HG02571 (cell line): Measurements from ENCODE around the gene MRPL34.

Experiments used
- ATAC-seq: cut with Tn5 transposase; IDR thresholded peaks from one replicate; pipeline ENCODE4 v1.9.1; 2021; ENCODE audit warnings: mild to moderate bottlenecking, moderate library complexity; ENCODE audit not compliant: unreplicated experiment

The MRPL34 gene

DNA sequence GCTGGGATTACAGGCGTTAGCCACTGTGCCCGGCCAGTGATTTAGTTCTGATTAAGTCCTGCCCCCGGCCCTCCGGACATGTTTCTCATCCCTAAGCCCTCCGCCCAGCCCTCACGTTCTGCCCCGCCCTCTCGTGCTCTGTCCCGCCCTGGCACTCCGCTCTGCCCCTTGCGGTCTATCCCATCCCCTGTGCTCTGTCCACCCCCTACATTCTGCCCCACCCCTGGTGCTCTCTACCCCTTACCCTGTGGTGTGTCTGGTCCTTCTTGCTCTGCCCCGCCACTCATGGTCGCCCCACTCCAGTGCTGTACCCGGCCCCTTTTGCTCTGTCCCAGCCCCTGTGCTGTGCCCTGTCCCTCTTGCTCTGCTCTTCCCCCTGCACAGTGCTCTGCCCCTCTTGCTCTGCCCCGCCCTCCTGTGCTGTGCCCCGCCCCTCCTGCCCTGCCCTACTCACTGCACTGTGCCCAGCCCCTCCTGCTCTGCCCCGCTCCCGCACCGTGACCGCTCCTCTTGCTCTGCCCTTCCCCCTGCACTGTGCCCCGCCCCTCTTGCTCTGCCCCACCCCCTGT is 34.7 kb downstream of the MRPL34 start:
- ATAC-seq = no peak

DNA sequence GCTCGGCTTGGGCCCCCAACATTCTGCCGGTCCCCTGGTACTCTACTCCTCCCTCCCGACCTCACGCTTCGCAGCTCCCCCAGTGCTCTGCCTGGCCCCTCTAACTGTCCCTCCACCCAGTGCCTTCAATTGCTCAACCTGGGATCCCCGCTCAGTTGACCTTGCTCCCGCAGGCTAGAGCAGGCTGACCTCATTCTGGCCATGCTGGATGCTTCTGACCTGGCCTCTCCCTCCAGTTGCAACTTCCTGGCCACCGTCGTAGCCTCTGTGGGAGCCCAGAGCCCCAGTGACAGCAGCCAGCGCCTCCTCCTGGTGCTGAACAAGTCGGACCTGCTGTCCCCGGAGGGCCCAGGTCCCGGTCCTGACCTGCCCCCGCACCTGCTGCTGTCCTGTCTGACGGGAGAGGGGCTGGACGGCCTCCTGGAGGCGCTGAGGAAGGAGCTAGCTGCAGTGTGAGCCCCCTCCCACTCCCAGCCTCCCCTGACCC is 35.2 kb downstream of the MRPL34 start:
- ATAC-seq = no peak

DNA sequence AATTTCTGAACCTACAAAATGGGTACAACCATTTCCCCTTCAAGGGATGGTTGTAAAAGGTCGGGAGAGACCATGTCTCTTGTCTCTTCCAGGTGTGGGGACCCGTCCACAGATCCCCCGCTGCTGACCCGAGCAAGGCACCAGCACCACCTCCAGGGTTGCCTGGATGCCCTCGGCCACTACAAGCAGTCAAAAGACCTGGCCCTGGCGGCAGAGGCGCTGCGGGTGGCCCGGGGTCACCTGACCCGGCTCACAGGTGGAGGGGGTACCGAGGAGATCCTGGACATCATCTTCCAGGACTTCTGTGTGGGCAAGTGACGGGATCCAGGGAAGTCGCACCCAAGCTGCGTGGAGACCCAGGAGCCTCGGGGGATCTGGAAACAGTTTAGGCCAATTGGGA is 35.7 kb downstream of the MRPL34 start:
- no peak for ATAC-seq

DNA sequence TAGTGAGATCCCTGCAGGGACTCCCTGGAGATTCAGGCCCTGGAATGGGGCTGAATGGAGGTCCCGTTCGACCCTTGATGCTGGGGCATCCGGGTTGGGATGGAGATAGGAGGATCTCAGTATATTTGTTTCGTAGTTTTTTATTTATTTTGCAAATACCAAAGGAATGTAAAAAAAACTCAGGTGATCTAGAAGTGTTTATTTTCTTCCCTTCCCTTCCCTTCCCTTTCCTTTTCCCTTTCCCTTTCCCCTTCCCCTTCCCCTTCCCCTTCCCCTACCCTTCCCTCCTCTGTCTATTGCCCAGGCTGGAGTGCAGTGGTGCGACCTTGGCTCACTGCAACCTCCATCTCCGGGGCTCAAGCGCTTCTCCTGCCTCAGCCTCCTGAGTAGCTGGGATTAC is 36.2 kb downstream of the MRPL34 start:
- ATAC-seq = no peak

DNA sequence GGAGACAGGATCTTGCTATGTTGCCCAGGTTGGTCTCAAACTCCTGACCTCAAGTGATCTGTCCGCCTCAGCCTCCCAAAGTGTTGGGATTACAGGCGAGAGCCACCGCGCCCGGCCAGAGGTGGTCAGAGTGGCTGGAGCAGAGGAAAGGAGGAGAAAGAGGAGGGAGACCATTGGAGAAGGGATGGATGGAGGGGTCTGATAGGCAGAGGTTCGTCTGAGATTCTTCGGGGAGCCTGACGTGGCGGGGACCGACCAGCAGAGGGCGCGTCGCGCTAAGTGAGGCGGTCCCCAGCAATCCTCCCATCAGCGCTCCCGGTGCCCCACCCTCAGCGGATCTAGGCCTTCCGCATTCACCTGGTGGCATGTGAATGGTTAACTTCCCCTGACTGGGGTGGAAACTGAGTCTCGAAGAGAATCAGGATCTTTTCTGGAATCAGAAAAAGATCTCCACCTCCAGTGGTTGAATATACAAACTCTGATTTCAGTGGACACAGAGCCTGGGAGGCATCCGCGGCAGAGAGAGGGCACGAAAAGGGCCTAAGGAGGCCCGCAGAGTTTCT is 40.5 kb downstream of the MRPL34 start:
- ATAC-seq = no peak

DNA sequence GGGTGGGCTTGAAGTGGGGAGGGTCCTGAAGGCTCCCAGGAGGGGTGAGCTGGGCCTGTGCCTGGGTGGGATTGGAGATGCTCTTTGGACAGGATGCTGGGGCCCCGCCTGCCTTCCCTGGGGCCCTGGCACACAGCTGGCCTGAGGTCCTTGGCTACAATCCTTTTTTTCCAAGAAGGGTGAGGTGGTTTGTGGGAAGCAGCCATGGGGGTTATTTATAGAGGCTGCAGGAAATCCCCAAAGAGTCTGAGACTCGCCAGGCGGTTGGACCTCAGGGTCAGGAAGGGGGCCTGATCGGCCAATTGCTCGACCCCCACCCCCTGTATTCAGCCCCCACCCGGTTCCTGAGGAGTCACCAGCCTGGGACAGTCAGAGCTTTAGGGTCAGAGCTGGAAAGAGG is 41.7 kb downstream of the MRPL34 start:
- no peak for ATAC-seq

DNA sequence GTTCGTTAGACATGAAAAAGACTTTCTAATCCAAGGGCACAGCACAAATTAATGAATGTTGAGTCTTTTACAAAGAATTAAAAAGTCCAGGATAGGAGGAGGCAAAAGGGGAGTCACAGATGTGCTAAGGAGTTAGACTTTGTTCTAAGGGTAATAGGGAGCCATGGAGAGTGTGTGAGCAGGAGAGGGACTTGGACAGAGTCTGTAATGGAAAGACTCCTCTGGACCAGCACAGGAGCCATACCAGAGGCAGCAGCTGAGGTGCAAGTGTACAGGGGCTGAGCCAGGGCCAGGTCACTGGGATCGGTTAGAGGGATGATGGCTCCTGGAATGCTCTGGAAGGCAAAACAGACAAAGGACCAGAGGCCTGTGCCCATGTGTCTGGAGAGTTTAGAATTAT is 42.2 kb downstream of the MRPL34 start:
- ATAC-seq = no peak

DNA sequence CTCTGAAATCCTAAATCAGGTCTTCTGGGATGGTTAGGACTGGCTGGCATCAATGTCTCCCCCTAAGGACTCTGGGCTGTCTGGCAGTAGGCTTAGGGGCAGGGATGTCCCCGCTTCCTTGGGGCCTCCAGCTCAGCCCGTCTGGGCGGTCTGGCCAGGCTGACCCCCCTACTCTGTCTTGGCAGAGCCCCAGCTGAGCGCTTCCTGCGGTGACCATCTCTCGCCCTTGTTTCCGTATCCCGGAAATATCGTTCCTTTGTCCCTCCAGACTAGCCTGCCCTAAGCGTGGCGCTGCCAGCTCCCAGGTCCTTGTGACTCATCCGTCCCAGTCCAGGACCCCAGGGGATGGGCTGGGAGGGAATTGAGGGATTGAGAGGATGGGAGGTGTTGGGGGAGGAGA is 43.0 kb downstream of the MRPL34 start:
- ATAC-seq = no peak

DNA sequence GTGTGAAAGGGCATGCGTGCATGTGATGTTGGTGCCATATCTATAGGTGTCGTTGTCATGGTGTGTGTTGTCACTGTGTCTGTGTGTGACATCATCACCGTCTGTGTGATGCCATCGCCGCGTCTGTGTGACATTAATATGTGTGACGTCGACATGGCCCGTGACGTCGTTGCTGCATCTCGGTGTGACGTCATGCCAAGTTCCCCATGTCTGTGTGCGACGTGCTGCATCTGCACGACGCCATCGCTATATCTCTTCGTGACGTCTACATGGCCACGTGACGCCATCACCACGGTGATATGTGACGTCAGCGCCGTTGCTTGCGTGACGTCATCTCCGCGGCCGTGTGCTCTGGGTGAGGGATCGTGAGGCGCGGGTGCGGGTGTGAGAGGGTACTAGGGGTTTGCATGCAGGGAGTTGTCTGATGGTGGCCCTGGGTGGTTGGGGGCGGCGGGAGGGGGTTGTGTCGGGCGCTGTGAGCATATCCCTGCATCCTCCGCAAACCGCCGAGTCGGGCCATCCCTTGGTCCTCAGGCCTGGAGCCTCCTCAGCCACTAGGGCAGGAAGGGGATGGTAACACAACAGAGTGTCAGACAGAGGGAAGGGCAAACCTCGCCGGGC is 46.3 kb downstream of the MRPL34 start:
- no peak for ATAC-seq

DNA sequence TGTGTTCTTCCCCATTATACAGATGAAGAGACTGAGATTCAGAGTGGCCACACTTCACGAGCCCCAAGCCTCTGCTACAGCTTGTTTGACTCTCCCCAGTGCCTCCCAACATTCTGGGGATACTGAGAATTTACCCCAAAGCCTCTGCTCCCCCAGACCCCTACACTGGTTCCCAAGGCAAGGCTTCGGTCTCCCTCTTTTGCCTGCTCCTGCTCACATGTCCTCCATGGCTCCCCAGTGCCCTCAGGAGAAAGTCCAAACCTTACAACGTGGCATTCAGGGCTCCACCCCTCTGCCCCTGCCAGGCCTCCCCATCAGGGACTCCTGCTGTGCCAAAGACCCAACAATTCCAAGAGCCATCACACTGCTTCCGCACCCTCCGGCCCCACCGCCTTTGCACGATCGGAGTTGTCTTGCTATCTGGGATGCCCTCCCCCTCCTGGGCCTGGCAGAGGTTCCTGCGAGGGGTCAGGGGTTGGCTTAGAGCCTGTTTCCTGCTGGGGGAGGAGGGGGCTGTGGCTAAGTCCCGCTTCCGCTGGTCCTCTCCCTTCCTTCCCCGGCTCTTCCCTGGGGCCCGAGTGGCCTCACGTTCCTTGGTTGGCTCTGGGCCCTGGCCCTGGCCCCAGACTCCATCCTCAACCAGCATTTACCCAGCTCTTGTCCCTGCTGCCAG is 47.1 kb downstream of the MRPL34 start:
- ATAC-seq = no peak

DNA sequence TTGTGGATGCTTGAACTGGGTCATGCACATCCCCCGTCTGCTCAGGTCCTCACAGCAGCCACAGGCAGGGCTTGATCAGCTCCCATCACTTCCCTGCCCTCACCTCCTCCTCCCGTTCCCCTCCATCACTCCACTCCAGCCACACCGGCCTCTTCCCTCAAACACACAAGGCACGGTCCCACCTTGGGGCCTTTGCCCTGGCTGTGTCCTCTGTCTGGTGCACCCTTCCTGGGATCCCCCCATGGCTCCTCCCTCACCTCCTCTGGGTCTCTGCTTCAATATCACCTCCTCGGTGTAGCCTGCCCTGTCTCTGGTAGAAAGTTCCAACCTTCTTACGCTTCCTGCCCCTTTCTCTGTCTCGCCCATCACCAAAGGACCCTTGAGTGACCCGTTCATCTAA is 47.7 kb downstream of the MRPL34 start:
- ATAC-seq = no peak
